HG02943 (cell line): ENCODE measurements around the gene DCTN3.
A peak's percentile ranks its signal among the peaks of the same experiment; 100 is the strongest.
"Not testable (repeated sequence)": the region's sequence is repeated elsewhere in the genome, so short reads cannot be mapped to it uniquely, and the experiment has no call there.

ENCODE experiments used
- ATAC-seq: cut with Tn5 transposase; IDR thresholded peaks from one replicate; pipeline ENCODE4 v1.9.1; 2021; ENCODE audit warnings: mild to moderate bottlenecking, low read depth, moderate library complexity; ENCODE audit not compliant: unreplicated experiment

The DCTN3 gene

GRCh38 chr9:34647651-34648050 is 27.4 kb upstream of the DCTN3 start:
- ATAC-seq, result no peak

- ATAC-seq, result no peak
Measured at GRCh38 chr9:34647084-34647403, 26.7 kb upstream of the DCTN3 start.

GRCh38 chr9:34646211-34647083 is 26.2 kb upstream of the DCTN3 start, which contains the start of gene GALT:
TSS of gene GALT (plus strand) at chr9:34646675. CDS start at chr9:34646705, 30 bp downstream.
- peak; percentile 92 for ATAC-seq

DNA sequence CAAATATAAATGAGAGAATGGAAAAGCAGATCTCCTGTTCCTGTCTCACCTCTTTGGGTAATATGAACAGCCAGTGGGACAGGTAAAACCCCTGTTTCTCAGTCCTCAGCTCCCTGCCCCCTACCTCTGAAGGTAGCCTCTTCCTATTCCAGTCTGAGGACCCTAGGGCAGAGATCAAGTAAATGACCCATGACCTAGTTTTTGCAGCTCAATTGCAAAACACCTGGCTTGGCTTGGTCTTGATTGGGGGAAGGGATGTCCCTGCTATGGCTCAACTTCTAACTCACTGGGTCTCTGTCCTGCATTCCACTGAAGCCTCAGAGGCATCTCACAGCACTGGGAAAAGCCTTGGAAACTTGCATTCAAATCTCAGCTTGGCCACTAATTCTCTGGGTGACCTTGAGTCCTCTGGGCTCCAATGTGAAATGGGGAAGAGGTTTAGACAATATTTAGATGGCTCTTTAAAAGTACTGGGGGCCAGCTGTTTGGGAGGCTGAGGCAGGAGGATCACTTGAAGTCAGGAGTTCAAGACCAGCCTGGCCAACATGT is 24.5 kb upstream of the DCTN3 start:
- ATAC-seq, result no peak

GRCh38 chr9:34642679-34643078 is 22.4 kb upstream of the DCTN3 start:
- ATAC-seq, result no peak

DNA sequence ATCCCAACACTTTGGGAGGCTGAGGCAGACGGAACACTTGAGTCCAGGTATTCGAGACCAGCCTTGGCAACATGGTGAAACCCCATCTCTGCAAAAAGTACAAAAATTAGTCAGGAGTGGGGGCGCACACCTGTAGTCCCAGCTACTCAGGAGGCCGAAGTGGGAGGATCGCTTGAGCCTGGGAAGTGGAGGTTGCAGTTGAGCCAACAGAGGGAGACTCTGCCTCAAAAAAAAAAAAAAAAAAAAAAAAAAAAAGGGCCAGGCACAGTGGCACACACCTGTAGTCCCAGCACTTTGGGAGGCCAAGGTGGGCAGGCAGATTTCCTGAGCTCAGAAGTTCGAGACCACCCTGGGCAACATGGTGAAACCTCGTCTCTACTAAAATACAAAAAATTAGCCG is 19.0 kb upstream of the DCTN3 start:
- not testable (repeated sequence) for ATAC-seq

DNA sequence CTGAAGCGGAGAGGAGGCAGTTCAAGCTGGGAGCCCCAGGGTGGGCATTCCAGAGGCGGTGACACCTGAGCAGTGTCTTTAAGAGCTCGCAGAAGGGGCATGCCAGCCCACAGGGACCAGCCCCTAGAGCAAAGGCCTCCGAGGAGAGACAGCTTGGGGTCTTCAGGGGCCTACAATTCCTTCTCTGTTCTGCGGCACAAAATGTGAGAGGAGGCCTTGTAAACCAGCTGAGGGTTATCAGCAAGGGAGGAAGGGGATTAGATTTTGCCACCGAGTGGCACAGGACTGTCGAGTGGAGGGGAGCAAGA is 17.8 kb upstream of the DCTN3 start:
- ATAC-seq, result no peak

- peak; percentile 81 for ATAC-seq
Measured at GRCh38 chr9:34637356-34638137, 17.3 kb upstream of the DCTN3 start, which contains the start of gene SIGMAR1. TSS of gene SIGMAR1 (minus strand) at chr9:34637787. CDS start at chr9:34637697, 90 bp downstream.

DNA sequence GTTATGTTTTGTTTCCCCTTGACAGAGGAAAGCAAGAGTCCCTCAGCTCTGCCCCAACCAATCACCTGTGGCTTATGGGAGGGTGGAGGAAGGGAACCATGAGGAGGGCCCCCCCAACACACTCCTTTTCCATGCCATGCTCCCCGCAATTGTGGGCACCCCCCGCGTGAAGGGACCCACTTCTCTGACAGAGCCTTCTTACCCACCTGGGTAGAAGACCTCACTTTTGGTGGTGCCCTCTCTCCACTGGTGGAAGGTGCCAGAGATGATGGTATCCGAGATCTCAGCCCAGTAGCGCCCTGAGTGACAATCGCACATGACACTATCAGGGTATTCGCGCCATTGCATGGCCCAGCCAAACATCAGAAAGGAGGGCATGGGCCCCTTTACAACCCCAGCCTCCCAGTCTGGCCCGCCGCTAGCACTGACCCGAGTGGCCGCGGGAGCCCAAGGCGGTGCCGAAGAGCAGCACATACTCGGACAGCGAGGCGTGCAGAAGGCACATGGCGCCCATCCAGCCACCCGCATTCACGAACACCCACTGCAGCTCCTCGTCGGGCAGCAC is 16.6 kb upstream of the DCTN3 start:
- peak; percentile 10 for ATAC-seq

DNA sequence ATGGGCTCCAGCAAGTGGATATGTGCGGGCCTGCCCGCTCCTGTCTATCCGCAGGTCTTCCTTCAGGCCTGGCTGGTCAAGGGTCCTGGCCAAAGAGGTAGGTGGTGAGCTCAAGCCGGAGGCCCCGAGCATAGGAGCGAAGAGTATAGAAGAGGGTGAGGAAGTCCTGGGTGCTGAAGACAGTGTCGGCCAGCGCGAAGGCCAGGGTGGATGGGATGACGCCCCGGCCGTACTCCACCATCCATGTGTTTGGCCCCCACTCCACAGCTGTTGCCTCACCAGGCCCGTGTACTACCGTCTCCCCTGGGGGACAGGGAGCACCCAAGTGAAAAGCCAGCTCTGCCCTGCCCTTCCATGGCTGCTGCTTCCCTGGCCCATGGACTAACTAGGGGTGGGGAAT is 15.3 kb upstream of the DCTN3 start:
- no peak for ATAC-seq

DNA sequence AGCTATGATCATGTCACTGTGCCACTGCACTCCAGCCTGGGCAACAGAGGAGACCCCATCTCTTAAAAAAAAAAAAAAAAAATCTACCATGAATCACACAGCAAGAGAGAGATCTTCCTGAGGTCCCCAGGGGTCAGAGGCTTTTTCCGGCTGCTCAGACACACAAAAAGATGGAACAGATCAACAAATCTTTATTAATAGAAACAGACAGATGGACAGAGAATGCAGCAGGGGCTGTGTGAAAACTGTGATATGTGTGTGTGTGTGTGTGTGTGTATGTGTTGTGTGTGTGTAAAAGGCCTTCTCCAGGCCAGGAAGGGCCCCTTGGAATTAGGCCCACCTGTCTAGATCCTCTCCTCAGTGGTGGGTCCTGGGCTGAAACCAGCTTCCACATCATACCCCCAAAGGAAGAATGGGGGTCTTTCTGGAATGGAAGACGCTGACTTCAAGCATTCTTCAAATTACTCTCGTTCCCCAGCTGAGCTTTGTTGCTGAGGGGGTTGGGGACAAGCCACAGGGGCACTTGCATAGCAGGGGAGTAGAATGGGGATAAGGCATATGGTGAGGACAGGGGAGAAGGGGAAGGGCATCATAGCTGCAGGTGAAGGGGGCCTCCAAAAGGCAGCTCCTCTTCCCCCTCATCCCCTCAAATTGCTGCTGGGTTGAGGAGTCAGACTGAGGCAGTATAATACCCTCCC is 14.4 kb upstream of the DCTN3 start:
- ATAC-seq, result no peak

DNA sequence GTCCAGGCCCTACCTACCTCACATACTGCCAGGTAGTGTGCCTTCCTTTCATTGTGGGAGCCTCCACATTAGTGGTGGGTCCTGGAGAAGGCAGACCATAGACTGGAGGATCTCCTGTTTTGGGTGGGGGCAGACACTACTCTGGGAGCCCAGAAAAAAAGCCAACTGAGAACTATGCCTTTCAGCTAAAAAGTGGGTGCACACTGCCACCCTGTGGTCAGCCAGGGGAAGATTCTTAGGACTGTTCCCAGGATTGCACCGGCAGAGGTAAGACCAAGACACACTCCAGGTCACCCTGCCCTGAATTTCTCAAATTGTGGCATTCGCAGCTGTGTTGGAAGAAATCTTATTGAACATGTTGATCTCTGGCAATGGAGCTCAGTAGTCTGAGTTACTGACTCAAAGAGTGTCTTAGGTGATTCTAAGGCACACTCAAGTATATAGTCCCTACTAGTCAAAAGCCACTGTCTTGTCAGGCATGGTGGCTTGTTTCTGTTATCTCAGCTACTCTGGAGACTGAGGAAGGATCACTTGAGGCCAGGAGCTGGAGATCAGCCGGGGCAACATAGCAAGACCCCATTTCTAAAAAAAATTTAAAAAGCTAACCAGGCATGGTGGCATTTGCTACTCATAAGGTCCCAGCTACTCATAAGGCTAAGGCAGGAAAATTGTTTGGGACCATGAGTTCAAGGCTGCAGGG is 13.7 kb upstream of the DCTN3 start:
- ATAC-seq, result no peak

- no peak for ATAC-seq
Measured at GRCh38 chr9:34633166-34633565, 12.9 kb upstream of the DCTN3 start.

GRCh38 chr9:34630402-34631154 is 10.3 kb upstream of the DCTN3 start:
- ATAC-seq, result no peak

DNA sequence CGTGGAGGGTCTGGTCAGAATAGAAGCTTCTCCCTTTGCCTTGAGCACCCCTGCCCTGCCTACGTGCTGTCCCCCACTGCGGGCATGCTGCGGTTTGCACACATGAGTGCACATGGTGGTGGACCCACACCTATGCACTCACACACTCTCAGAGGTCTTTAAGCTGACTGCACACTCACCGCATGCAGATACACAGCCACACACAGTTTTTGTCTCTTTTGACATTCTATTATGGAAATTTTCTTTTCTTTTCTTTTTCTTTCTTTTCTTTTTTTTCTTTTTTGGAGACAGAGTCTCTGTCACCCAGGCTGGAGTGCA is 9.2 kb upstream of the DCTN3 start:
- no peak for ATAC-seq

GRCh38 chr9:34628656-34629490 is 8.6 kb upstream of the DCTN3 start, which contains the start of gene ARID3C:
TSS of gene ARID3C (minus strand) at chr9:34629066. CDS start at chr9:34628014, 1,052 bp downstream.
- ATAC-seq, result no peak

DNA sequence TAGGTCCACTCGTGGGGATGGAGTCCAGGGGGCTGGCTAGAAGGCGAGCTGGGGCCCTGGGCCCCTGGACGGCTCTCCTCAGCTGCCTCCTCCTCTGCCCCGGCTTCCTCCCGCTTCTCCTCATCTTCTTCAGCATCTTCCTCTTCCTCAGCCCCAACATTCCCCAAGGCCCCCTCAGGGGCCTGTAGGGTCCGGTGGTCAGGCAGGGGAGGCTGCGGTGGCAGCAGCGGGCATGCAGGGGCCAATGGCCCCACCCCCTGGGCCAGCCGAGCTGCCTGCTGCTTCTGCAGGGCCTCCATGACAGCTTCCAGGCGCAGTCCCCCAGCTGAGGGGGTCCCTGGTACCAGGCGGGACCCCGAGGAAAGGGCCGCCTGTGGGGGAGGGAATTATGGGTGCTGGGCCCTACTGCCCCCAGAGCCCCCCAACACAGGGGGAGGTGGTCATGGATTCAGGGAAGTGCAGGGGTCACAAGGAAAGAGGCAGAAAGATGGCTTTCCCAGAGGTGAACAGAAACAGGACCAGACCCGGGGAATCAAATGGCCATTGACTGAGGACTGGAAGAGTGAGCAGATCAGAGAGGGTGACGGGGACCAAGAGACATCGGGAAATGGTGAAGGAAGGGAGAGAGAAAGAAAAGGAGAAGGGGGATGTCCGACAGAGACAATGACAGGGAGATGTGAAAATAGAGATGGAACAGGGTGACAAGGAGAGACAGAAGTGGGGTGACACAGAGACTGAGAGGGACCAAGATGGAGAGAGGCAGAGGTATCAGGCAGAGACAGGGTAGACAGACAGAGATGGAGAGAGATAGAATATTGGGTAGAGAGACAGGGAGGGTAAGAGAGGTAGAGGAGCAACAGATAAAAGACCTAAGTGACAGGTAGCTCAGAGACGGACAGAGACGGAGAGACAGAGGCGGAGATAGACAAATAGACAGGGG is 7.7 kb upstream of the DCTN3 start:
- no peak for ATAC-seq

DNA sequence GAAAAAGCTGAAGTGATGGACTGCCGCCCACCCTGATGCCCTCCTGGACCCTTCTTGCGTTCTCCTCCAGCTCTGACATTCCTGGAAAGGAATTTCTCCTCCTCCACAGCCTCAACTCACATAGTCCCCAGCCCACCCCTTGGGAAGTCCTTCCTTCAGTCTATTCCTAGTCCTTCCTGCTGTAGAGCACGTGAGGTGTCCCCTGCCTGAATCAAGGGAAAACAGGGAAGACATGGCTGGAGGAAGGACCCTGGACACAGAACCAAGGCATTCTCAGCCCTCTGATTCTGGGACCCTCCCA is 4.8 kb upstream of the DCTN3 start:
- ATAC-seq, result no peak
